ENCODE measurements around the gene P2RY14. TPM values are rescaled to one million over a fixed set of nuclear protein-coding genes. Genes with fewer than 3 reads are reported as not detected.

P2RY14 gene
- total RNA-seq, 2 donors from 2014 or later = 0.14 to 0.68 TPM

Other genes with a start within 250 kb of the P2RY14 start
- 1 to 10 TPM; 1.5 to 6.9 TPM for gene MED12L, start 192.9 kb downstream of the P2RY14 start, total RNA-seq
- 100 to 1,000 TPM in 1 of 2 donors, 10 to 100 TPM in 1; 31.2 to 113 TPM for gene GPR171, start 75.3 kb downstream of the P2RY14 start, total RNA-seq
- gene GPR87, start 38.3 kb upstream of the P2RY14 start, total RNA-seq = 1 to 10 TPM in 1 of 2 donors, under 1 TPM in 1; 0.97 to 1.3 TPM
- not detected for gene P2RY13, start 51.0 kb upstream of the P2RY14 start, total RNA-seq
- gene P2RY12, start 106.2 kb upstream of the P2RY14 start, total RNA-seq = not detected
- gene IGSF10, start 182.5 kb upstream of the P2RY14 start, total RNA-seq = not detected

Data from activated naive CD4-positive, alpha-beta T cell treated with anti-CD3 and anti-CD28 coated beads, Interleukin-2, amount 50 U/mL, for 72 hours (primary cell).